Measurements from ENCODE around the gene SLC43A2. TPM values are rescaled to one million over a fixed set of nuclear protein-coding genes. Genes with fewer than 3 reads are reported as not detected.

The SLC43A2 gene
- total RNA-seq, 1 experiment from 2014 or later, result 3.5 TPM

DNA sequence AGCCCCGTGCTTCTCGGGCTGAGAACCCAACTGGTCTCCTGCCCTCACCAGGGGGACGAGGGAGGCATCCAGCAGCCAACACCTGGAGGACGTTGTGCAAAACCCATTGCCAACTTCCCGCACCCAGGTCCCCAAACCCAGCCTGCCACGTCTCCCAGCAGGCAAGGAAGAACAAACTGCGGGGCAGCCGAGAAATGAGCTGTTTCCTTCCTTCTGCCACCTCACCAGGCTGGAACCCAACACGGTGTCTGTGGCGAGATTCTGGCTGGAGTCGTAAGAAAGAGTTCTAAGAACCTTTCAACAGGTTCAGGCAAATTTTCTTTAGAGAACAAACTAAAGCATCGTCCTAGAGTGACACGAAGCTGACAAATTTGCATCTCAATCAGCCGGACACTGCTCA lies 3.6 kb downstream of the SLC43A2 start:
- no peak for DNase-seq (ENCODE audit: low read depth)

DNA sequence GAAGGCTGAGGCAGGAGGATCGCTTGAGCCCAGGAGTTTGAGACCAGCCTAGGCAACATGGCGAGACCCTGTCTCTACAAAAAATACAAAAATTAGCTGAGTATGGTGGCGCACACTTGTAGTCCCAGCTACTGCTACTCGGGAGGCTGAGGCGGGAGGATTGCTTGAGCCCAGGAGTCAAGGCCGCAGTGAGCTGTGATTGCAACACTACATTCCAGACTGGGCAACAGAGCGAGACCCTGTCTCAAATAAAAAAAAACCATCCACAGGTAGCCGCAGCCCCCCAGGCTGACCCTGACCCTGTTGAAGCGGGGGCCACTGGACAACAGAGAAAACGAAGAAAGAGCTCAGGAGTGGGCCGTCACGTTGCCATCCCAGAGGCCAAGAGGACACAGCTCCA lies 4.0 kb downstream of the SLC43A2 start:
- no peak for DNase-seq (ENCODE audit: low read depth)

DNA sequence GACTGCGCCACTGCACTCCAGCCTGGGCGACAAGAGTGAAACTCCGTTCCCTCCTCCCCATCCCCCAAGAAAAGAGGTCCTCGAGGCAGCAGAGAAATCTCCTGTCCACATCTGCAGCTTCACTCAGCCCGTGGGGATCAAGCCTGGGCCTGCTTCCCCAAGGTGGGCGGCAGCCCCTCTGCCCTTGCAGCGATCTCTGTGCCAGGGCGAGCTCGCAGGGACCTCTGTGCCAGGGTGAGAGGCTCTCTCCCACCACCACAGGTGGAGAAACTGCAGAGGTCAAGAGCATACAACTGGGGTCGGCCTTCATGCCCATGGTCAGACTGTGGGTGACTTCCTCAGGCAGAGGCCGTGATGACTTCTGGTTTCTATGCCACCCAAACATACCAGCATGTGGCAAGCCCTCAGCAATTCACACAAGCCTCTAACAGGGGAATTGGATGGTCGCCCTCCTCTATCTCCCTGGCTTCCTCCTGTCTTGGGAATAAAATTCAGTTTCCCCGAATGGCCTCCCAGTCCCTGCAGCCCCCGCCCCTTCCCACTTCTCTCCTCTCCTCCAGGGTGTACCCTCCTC lies 5.5 kb downstream of the SLC43A2 start:
- no peak for DNase-seq (ENCODE audit: low read depth)

- no peak for DNase-seq (ENCODE audit: low read depth)
Observed at GRCh38 chr17:1621273-1621954, 7.2 kb downstream of the SLC43A2 start.

- no peak for DNase-seq (ENCODE audit: low read depth)
Observed at GRCh38 chr17:1620486-1620885, 8.1 kb downstream of the SLC43A2 start.

DNA sequence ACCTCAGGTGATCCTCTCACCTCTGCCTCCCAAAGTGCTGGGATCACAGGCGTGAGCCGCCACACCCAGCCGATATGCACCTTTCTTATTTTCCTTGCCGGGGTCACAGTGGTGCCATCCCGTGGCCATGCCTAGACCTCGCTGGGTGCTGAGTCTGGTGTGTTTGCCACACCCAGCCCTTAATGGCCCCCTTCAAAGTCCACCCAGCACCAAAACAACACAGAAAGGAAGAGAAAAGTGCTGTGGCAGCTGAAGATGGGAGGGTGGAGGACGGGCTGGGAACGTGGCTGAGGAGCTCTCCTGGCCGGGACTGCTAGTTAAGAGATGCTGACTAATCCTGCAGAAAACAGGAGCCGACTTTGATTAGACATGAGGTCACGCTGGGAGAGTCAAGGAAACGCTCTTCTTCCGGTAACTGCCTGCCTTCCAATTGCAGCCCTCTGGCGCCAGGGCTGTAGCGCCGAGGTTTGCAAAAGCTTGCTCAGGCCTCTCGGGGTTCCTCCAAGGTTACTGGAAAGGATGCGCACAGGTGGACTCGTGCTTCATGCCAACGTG lies 10.9 kb downstream of the SLC43A2 start:
- DNase-seq (ENCODE audit: low read depth), result peak; percentile 90

DNA sequence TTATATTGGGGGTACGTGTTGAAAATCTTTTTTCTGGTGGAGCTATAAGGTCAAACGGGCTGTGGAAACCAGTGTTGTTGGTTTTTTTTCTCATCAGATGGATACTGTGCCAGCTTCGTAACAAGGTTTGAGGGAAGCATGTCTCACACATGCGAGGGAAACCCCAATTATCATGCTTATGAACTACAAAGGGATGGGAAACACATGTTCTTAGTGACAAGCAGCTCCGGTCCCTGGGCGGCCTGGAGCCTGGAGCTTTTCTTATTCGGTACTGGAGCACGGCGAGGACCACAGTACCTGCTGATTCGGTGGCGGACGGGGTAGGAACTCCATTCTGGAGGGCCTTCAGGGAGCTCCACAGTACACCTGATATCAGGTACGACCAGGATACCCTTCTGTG lies 12.5 kb downstream of the SLC43A2 start:
- no peak for DNase-seq (ENCODE audit: low read depth)

- no peak for DNase-seq (ENCODE audit: low read depth)
Observed at GRCh38 chr17:1612400-1612799, 16.2 kb downstream of the SLC43A2 start.

GRCh38 chr17:1611715-1612114 lies 16.9 kb downstream of the SLC43A2 start:
- DNase-seq (ENCODE audit: low read depth), result no peak

DNA sequence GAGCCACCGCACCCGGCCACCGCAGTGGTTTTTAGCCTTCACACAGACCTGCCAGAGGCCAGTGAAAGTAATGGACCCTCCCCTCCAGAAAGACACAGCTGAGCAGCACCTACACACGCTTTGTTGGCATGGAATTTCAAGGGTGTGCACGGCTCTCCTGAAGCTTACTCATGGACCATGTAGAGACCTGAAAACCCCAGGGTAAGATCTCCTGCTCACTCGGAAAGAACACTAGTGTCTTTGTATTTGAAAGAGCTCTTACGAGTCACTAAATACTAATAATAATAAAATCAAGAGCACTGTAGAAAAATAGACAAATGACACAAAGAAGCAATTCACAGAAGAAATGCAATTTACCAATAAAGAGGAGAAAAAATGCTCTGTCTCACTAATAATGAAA lies 20.0 kb downstream of the SLC43A2 start:
- DNase-seq (ENCODE audit: low read depth), result no peak

DNA sequence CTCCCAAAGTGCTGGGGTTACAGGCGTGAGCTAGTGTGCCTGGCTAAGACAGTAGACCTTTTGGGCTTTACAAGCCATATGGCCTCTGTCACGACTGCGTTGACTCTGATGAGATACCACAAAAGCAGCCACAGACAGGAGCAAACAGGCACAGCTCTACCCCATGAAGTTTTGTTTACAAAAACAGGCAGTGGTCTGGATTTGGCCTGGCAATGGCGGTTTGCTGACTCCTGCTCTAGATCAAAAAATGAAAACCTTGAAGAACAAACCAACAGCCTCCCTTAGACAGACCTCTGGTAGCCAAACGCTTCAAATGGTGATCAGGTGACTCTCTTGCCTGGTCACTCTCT lies 20.7 kb downstream of the SLC43A2 start:
- no peak for DNase-seq (ENCODE audit: low read depth)

DNA sequence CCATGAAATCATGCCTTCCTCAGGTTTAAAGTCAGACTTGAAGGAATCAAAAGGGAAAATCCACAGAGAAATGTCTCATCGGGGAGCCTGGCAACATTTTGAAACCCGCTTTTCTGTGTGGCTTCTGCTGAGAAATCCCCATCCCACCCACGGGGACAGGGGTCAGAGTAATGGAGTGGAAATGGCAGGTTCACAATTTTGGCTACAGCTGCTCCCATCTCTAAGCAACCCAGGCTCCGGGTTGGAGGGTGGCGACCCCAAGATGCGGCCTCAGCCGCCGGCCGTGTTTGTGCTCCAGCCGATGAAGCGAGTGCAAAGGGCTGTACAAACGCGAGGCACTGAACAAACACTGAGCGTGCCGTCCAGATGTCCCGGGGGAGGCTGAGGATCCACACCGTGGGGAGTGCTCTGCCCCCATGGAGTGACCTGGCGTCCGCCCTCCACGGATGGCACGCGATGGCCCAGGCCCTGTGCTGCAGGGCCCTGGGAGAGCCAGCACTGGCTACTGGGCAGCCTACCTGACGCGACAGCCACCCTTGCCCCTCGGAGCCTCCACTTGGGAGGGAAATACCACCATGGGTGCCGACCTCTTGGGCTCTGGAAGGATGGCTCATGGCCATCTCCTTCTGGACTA lies 22.2 kb downstream of the SLC43A2 start:
- DNase-seq (ENCODE audit: low read depth), result no peak

DNA sequence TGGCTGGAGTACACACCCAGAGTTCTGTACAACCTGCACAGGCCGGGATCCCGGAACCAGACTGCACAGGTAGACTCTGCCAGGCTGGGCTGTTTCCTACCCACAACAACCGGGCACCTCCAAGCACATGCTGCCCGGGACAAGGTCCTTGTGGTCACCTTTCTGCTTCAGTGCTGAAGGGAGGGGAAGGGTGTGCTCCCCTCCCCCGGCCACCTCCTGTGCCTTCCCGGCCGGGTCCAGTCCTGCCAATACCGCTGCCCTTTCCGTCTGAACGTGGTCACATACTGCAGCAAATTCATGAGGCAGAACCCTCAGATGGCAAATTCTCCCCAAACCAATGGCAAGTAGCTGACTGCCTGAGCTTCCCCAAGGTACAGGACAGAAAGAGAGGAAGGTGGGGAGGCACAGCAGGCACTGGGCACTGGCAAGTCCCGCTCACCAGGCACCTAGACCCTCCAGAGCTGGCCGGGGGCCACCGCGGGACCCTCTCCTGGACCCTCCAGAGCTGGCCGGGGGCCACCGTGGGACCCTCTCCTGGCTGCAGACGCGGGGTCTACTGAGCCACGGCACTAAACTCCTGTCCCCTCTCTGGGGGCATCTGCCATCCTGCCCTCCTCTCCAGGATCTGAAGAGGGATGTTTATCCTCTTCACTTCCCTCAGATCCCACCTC lies 22.8 kb downstream of the SLC43A2 start:
- DNase-seq (ENCODE audit: low read depth), result no peak

DNA sequence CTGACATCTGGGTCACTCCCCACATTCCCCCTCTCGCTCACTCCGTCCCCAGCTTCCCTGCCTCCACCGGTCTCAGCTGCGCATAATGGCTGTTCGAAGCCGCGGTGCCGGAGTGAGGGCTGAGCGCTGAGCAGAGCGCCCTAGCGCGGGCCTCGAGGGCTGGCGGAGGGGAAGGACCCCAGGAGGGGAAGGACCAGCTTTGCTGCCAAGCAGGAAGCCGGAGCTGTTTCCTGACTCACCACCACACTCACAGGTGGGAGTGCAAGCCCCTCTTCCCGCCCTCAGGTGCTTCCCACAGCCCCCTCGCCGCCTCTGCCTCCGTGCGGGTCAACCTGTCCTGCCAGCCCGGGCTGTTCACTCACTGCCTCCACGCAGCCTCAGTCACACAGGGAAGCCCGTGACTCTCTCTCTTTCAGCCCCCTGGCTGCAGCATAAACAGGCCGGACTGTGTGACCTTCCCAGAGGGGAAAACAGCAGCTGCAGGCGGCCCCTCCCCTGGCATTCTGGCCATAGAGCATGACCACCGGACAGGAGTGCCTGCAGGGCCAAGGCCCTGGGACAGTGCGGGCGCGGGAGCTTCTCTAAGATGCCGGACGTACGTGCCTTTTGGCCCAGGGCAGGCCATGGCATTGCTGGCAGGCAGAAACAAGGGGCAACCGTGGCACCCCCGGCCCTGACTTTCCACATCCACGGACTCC lies 23.7 kb downstream of the SLC43A2 start:
- DNase-seq (ENCODE audit: low read depth), result no peak

- no peak for DNase-seq (ENCODE audit: low read depth)
Observed at GRCh38 chr17:1601571-1601970, 27.1 kb downstream of the SLC43A2 start.

DNA sequence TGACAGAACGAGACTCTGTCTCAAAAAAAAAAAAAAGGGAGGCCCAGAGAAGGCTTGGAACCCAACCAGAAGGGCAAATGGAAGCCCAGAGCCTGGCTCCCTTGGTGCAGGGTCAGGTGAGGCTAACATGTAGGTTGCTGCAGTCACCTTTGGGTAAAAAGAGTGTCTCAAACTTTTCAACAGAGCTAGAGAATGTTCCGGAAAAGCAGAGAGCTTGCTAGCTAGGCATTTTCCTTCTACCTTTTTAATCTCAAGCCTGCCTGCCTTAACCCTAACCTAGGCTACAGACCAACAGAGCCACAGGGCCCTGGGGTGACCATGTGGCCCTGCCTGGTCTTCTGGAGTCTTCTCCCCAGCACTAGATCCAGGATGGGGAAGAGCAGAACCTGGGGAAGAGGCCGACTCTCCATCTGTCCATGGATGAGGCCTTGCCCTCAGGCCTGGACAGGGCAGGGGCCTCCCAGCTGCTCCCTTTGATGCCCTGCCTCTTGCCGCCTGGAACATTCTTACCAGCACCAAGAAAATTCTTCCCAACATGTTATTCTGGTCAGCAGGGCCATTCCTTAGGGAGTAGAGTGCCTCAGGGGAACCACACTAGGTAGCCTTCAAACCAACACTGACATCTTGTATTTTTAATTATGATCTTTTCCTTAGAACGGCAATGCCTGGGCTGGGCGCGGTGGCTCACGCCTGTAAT lies 30.1 kb downstream of the SLC43A2 start:
- no peak for DNase-seq (ENCODE audit: low read depth)

GRCh38 chr17:1597861-1598342 lies 30.7 kb downstream of the SLC43A2 start:
- no peak for DNase-seq (ENCODE audit: low read depth)

DNA sequence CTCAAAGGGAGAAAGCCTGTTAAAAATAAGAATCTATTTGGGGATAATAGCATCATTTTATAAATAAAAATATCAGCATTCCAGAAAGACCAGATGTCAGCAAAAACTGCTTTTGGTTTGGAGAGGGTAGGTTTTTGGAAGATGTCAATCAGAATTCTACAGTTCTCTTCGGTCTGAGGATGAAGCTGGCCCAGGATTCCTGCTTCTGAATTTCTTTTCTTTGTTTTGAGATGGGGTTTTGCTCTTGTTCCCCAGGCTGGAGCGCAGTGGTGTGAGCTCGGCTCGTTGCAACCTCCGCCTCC lies 35.1 kb downstream of the SLC43A2 start:
- no peak for DNase-seq (ENCODE audit: low read depth)

GRCh38 chr17:1592751-1593629 lies 35.6 kb downstream of the SLC43A2 start:
- no peak for DNase-seq (ENCODE audit: low read depth)

DNA sequence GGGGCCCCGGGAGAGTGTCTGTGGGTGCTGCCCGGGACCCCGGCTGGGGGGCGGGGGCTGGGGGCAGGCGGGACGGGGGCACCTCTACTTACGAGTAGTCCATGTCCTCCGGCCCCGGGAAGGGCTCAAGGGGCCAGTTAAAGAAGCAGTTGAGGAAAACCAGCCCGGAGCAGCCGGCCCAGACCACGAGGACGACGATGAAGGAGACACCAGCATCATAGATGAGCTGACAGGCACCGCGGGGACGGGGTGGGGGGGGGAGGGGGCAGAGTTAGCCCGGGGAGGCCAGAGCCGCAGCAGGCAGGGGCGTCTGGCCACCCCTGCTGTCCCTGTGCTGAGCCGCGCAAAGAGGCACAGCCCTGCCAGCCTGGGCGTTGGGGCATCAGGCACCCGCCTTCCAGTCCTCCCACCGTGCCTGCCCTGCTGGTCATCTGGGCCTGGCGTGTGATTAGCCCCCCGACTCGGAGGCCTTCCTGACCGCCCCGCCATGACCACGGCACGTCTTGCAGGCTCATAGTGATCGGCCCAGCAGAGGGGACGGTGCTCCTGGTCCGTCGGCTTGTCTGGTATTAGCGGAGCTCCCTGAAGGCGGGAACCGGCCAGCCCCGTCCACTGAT lies 37.1 kb downstream of the SLC43A2 start:
- DNase-seq (ENCODE audit: low read depth), result no peak
